HG02610 (cell line): ENCODE data around the gene GALNT9.

Experiments
- ATAC-seq: cut with Tn5 transposase; IDR thresholded peaks from one replicate; pipeline ENCODE4 v1.9.1; 2021; ENCODE audit warnings: mild to moderate bottlenecking, moderate library complexity; ENCODE audit not compliant: unreplicated experiment

The GALNT9 gene

GRCh38 chr12:132161796-132162507 lies 167.4 kb downstream of the GALNT9 start:
- no peak for ATAC-seq

GRCh38 chr12:132161036-132161781 lies 168.2 kb downstream of the GALNT9 start:
- no peak for ATAC-seq

GRCh38 chr12:132160601-132161035 lies 168.8 kb downstream of the GALNT9 start:
- no peak for ATAC-seq

DNA sequence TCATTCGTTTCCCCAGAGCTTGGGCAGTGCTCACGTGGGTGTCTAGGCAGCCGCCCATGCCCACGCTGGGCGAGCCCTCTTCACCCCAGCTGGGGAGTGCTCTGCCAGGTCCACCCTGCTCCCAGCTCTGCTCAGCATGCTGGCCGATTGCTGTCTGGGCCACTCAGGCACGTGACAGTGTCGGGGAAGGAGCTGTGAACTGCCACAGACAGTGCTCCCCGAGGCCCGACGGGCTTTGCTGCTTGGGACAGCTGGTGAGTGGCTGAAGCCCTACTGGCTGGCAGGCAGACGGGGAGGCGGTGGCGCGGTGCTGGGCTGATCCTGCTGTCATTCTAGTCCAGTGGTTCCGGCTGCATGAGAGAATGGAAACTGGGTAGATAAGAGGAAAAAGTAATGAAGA lies 169.4 kb downstream of the GALNT9 start:
- ATAC-seq = no peak

- no peak for ATAC-seq
Observed at GRCh38 chr12:132159555-132160003, 169.8 kb downstream of the GALNT9 start.

DNA sequence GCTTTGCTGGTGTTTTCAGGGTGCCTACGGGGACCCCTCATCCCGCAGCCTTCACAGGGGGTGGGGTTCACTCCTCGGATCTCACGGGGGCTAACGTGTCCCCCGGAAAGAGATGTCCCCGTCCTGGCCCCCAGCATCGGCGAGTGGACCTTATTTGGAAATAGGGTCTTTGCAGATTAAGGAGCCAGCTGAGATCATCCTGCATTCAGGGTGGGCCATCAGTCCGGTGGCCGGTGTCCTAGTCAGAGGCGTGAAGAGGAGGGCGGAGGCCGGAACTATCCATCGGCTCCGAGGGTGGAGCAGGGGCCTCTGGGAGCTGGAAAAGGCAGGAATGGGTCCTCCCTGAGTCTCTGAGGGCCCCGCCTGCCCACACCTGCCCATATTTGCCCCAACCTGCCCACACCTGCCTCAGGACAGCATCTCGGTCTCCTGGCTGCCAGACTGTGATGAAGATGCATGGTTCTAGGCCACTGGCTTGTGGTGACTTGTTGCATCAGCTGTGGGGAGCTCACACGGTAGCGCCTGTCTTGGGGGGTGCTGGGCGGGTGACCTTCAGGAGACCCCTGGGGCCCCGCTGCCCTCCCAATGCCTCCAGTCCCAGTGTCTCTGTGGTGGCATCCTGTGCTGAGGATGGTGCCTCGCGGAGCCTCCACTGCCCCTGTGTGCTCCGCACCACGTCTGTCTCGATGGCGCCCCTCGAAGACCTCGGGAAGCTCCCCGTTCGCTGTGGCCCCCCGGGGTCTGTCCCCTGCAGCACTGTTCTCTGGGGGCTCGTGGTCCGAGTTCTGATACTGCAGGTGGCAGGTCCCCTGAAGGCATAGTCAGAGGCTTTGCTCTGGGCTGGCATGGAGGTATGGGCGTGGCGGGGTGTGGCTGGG lies 170.5 kb downstream of the GALNT9 start:
- no peak for ATAC-seq

- ATAC-seq = no peak
Observed at GRCh38 chr12:132157733-132158409, 171.5 kb downstream of the GALNT9 start.

GRCh38 chr12:132156573-132157325 lies 172.6 kb downstream of the GALNT9 start:
- no peak for ATAC-seq

DNA sequence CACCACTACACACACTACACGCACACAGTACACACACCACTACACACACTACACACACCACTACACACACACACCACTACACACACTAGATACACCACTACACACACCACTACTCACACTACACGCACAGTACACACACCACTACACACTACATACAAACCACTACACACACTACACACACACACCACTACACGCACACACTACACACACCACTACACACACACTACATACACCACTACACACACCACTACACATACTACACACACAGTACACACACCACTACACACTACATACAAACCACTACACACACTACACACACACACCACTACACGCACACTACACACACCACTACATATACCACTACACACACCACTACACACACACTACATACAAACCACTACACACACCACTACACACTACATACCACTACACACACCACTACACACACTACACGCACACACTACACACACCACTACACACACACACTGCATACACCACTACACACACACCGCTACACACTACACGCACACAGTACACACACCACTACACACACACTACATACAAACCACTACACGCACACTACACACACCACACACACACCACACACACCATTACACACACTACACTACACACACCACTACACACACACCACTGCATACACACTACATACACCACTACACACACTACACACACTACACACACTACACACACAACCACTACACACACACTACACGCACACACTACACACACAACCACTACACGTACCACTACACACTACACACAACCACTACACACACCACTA lies 173.4 kb downstream of the GALNT9 start:
- ATAC-seq = no peak

- no peak for ATAC-seq
Observed at GRCh38 chr12:132154941-132155770, 174.2 kb downstream of the GALNT9 start.

DNA sequence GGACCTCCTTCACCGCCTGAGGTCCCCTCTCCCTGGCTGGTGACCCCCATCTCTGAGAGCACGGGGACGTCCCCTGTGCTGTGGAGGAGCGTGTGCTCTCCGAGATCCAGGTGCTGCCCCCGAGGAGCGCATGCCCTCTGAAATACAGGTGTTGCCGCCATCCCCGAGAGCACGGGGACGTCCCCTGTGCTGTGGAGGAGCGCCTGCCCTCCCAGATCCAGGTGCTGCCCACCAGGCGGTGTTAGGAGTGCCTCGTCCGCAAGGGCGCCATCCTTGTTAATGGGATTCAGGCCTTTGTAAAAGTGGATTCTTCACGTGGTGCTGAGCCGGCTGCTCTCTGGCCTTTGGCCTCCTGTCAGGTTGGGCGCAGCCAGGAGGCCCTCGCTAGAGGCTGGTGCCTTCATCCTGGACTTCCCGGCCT lies 175.0 kb downstream of the GALNT9 start:
- no peak for ATAC-seq

DNA sequence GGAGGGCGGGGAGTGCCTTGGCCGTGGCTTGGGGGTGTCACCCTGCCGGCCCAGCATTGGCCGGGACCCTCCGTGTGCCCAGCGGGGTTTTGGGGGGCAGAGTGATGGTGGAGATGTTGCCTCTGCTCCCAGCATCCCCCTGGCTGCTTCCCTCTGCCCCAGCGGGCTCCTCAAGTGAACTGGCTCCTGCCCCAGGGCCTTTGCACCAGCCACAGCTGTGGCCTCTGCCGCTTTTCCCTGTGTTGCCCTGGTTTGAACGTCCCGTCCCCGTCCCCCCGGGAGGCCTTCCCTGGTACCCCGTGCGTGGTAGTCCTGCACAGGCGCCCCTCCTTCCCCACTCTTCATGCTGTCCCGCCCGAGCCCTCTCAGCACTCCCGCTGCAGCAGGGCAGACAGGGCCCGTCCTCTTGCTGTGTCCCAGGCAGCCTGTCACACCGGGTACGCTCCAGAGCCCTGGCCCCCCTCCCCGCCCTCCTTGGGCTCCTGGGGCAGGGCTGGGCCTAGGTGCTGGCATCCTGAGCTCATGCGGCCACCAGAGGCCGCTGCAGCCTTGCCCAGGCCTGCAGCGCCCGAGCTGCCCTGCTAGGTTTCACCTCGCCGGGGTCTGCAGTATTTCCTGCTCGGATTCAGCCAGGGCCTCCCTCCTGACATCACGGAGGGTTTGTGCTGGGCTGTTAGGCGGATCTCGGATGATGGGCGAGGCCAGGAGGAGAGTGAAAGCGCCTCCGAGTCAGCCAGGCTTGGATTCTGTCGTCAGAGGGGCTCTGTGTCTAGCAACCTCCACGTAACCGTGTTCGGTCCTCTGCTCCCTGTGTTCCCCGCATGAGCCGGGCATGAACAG lies 175.7 kb downstream of the GALNT9 start:
- peak; percentile 76 for ATAC-seq

DNA sequence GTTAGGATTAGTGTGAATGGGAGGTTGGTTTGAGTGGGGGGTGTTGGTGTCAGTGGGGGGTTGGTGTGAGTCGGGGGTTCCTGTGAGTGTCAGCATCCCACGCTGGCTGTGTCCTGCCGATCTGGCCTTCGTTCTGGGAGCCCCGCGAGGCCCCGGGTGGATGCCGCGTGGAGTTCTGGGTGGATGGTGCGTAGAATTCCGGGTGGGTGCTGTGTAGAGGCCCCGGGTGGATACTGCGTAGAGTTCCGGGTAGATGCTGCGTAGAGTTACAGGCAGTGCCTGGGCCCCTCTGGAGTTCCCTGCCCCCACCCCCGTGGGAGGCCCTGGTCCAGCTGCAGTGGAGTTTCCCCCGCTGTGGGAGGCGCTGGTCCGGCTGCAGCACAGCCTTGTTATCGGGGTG lies 176.4 kb downstream of the GALNT9 start:
- ATAC-seq = no peak

DNA sequence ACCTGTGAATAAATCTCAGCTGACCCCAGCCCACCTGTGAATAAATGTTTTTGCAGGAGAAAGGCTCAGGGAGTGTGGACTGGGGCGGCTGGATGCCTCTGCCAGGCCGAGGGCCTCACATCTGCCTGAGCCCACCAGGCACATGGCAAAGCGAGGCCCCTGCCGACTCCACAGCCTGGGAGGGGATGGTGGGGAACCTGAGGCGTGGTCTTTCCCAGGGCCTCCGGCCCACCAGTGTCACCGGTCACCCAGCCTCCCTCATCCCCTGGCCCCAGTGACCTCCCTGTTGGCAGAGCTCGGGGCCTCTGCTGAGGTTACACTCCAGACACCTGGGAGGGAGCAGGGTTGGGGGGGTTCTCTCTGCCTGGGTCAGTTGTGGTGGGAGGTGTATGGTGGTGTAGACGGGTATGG lies 177.0 kb downstream of the GALNT9 start:
- no peak for ATAC-seq

DNA sequence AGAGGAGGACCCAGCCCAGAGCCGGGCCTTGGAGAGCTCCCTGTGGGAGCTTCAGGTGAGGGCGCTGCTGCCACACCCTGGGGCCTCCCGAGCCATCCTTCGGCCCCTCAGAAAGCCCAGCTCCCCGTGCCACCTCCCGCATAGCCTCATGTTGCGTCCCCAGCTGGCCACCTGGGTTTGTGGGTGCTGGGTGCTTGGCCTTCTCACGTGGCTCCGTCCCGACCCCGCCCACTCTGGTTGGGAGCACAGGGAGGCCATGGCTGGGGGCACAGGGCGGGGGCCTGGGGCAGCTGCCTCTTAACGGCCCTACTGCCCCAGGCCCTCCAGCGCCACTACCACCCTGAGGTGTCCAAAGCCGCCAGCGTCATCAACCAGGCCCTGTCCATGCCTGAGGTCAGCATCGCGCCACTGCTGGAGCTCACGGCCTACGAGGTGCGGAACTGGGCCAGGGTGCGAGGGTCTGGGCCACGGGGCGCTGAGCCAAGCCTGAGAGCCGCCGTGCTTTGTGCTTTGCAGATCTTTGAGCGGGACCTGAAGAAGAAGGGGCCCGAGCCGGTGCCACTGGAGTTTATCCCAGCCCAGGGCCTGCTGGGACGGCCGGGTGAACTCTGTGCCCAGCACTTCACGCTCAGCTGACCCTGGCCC lies 177.5 kb downstream of the GALNT9 start:
- ATAC-seq = no peak

GRCh38 chr12:132151145-132151765 lies 178.1 kb downstream of the GALNT9 start:
- no peak for ATAC-seq

GRCh38 chr12:132150780-132151144 lies 178.6 kb downstream of the GALNT9 start:
- no peak for ATAC-seq
